Measurements from ENCODE around the gene CELSR1.

Gene CELSR1

GRCh38 chr22:46572911-46573780 is 35.7 kb upstream of the CELSR1 start:
- Histone ChIP-seq H3K9ac (ENCODE audit: low read depth, low read length) (no peak overlapping the region), H3K4me3 (ENCODE audit: low read length) (no peak overlapping the region), H3K4me1 (ENCODE audit: insufficient read depth, low read length) (peaks cover 6% of the 10 kb centered on the region), H3K27ac (ENCODE audit: low read length) (no peak overlapping the region), H3K36me3 (ENCODE audit: insufficient read depth, low read depth, low read length) (no peaks in the 10 kb centered on the region), H3K27me3 (ENCODE audit: insufficient read depth, low read length) (peaks cover 16% of the 10 kb centered on the region; the same call in 1 of the 2 replicates), H3K9me3 (ENCODE audit: insufficient read depth, low read depth, low read length) (peaks cover 11% of the 10 kb centered on the region; the same call in 1 of the 2 replicates)

- Histone ChIP-seq H3K4me3 (ENCODE audit: low read length) (no peak overlapping the region), H3K9ac (ENCODE audit: low read depth, low read length) (no peak overlapping the region), H3K4me1 (ENCODE audit: insufficient read depth, low read length) (peaks cover 6% of the 10 kb centered on the region), H3K27me3 (ENCODE audit: insufficient read depth, low read length) (peaks cover 10% of the 10 kb centered on the region; the same call in 1 of the 2 replicates), H3K9me3 (ENCODE audit: insufficient read depth, low read depth, low read length) (peaks cover 11% of the 10 kb centered on the region; the same call in 1 of the 2 replicates), H3K36me3 (ENCODE audit: insufficient read depth, low read depth, low read length) (no peaks in the 10 kb centered on the region), H3K27ac (ENCODE audit: low read length) (no peak overlapping the region)
Measured at GRCh38 chr22:46571642-46572250, 34.3 kb upstream of the CELSR1 start.

DNA sequence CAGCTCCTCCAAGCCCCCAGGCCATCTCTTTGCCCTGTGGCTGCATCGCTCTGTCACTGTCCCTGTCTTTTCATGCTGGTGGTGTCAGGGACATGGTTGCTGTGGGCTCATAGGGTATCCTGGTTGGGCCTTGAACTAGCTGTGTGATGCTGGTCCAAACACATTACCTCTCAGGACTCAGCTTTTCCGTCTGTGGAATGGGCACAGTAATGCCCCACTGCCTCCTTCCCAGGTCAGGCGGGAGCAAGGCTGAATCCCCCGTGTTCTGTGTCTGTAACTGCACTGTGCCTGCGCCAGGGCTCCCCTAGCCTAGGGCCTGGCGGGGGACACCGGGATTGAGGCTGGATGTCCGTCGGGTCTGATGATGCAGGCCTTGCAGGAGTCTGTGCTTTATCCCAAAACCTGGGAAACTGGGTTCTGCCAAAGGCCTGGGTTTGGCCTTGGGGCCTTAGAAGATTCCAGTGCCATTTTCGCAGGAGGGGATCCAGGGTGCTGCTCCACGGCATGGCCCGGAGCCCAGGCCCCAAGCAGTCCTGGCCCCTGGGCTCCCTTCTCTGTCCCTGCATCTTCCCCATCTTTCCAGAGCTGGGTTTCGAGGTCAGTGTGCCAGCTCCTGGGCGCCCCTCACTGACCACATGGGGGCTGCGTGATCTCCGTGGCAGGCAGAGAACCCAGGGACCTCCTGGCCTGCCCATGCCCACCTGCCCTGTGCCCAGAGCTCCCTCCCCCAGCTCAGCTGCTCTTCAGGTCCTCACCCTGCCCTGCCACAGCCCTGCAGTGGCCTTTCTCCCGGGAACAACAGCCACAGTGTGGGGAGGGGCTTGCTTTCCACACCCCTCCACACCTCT is 32.7 kb upstream of the CELSR1 start:
- H3K27me3 ChIP-seq (ENCODE audit: insufficient read depth, low read length), result no peaks in the 10 kb centered on the region
- H3K9me3 ChIP-seq (ENCODE audit: insufficient read depth, low read depth, low read length), result peaks cover 11% of the 10 kb centered on the region; the same call in 1 of the 2 replicates
- no peaks in the 10 kb centered on the region for H3K4me1 ChIP-seq (ENCODE audit: insufficient read depth, low read length)
- no peaks in the 10 kb centered on the region for H3K36me3 ChIP-seq (ENCODE audit: insufficient read depth, low read depth, low read length)
- H3K4me3 ChIP-seq (ENCODE audit: low read length), result no peak overlapping the region
- no peak overlapping the region for H3K27ac ChIP-seq (ENCODE audit: low read length)
- no peak overlapping the region for H3K9ac ChIP-seq (ENCODE audit: low read depth, low read length)

- no peaks in the 10 kb centered on the region; the same call in 1 of the 2 replicates for H3K4me1 ChIP-seq (ENCODE audit: insufficient read depth, low read length)
- H3K36me3 ChIP-seq (ENCODE audit: insufficient read depth, low read depth, low read length), result no peaks in the 10 kb centered on the region
- H3K27me3 ChIP-seq (ENCODE audit: insufficient read depth, low read length), result no peaks in the 10 kb centered on the region
- peaks cover 11% of the 10 kb centered on the region; the same call in 1 of the 2 replicates for H3K9me3 ChIP-seq (ENCODE audit: insufficient read depth, low read depth, low read length)
- no peak overlapping the region for H3K4me3 ChIP-seq (ENCODE audit: low read length)
- H3K9ac ChIP-seq (ENCODE audit: low read depth, low read length), result no peak overlapping the region
- no peak overlapping the region for H3K27ac ChIP-seq (ENCODE audit: low read length)
Measured at GRCh38 chr22:46569055-46569847, 31.8 kb upstream of the CELSR1 start.

DNA sequence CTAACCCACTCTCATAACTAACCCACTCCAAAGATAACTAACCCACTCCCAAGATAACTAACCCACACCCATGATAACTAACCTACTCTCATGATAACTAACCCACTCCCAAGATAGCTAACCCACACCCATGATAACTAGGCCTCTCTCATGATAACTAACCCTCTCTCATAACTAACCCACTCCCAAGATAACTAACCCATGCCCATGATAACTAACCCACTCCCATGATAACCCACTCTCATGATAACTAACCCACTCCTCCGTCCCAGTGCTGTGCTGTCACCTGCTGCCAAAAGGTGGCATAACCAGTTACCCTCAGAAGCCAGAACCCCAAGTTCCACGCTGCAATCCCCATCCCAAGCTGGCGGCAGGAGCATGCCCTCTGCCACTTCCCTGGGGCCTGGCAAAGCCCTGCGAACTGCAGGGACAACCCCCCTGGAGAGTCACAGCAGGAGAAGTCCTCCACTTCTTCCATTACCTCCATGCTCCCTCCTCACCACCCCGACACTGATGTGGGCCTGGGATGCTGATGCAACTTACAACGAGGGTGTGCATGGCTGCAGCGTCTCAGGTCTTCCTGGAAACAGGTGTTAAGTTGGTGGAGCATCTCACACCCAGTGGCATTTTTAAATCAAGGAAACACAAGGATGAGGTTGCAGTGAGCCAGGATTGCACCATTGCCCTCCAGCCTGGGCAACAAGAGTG is 30.8 kb upstream of the CELSR1 start:
- no peak overlapping the region for H3K9ac ChIP-seq (ENCODE audit: low read depth, low read length)
- H3K4me1 ChIP-seq (ENCODE audit: insufficient read depth, low read length), result no peaks in the 10 kb centered on the region; the same call in 1 of the 2 replicates
- peaks cover 11% of the 10 kb centered on the region; the same call in 1 of the 2 replicates for H3K9me3 ChIP-seq (ENCODE audit: insufficient read depth, low read depth, low read length)
- no peak overlapping the region for H3K4me3 ChIP-seq (ENCODE audit: low read length)
- H3K27ac ChIP-seq (ENCODE audit: low read length), result no peak overlapping the region
- H3K27me3 ChIP-seq (ENCODE audit: insufficient read depth, low read length), result no peaks in the 10 kb centered on the region
- no peaks in the 10 kb centered on the region for H3K36me3 ChIP-seq (ENCODE audit: insufficient read depth, low read depth, low read length)

DNA sequence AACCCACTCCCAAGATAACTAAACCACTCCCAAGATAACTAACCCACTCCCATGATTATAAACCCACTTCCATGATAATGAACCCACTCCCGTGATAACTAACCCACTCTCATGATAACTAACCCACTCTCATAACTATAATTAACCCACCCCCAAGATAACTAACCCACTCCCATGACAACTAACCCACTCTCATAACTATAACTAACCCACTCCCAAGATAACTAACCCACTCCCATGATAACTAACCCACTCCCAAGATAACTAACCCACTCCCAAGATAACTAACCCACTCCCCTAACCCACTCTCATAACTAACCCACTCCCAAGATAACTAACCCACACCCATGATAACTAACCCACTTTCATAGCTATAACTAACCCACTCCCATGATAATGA is 30.1 kb upstream of the CELSR1 start:
- Histone ChIP-seq H3K9me3 (ENCODE audit: insufficient read depth, low read depth, low read length) (peaks cover 11% of the 10 kb centered on the region; the same call in 1 of the 2 replicates), H3K36me3 (ENCODE audit: insufficient read depth, low read depth, low read length) (no peaks in the 10 kb centered on the region), H3K4me1 (ENCODE audit: insufficient read depth, low read length) (no peaks in the 10 kb centered on the region; the same call in 1 of the 2 replicates), H3K9ac (ENCODE audit: low read depth, low read length) (no peak overlapping the region), H3K4me3 (ENCODE audit: low read length) (no peak overlapping the region), H3K27ac (ENCODE audit: low read length) (no peak overlapping the region), H3K27me3 (ENCODE audit: insufficient read depth, low read length) (no peaks in the 10 kb centered on the region)

- no peaks in the 10 kb centered on the region for H3K9me3 ChIP-seq (ENCODE audit: insufficient read depth, low read depth, low read length)
- H3K27me3 ChIP-seq (ENCODE audit: insufficient read depth, low read length), result no peaks in the 10 kb centered on the region
- no peak overlapping the region for H3K4me3 ChIP-seq (ENCODE audit: low read length)
- no peaks in the 10 kb centered on the region for H3K36me3 ChIP-seq (ENCODE audit: insufficient read depth, low read depth, low read length)
- H3K9ac ChIP-seq (ENCODE audit: low read depth, low read length), result peak overlapping the region; percentile 12; the same call in 1 of the 2 replicates
- H3K4me1 ChIP-seq (ENCODE audit: insufficient read depth, low read length), result no peaks in the 10 kb centered on the region; the same call in 1 of the 2 replicates
- no peak overlapping the region for H3K27ac ChIP-seq (ENCODE audit: low read length)
Measured at GRCh38 chr22:46564084-46564714, 26.8 kb upstream of the CELSR1 start.

- no peaks in the 10 kb centered on the region for H3K9me3 ChIP-seq (ENCODE audit: insufficient read depth, low read depth, low read length)
- peak overlapping the region; percentile 12; the same call in 1 of the 2 replicates for H3K9ac ChIP-seq (ENCODE audit: low read depth, low read length)
- no peaks in the 10 kb centered on the region for H3K27me3 ChIP-seq (ENCODE audit: insufficient read depth, low read length)
- H3K4me1 ChIP-seq (ENCODE audit: insufficient read depth, low read length), result no peaks in the 10 kb centered on the region; the same call in 1 of the 2 replicates
- no peaks in the 10 kb centered on the region for H3K36me3 ChIP-seq (ENCODE audit: insufficient read depth, low read depth, low read length)
- H3K4me3 ChIP-seq (ENCODE audit: low read length), result no peak overlapping the region; the same call in 1 of the 2 replicates
- no peak overlapping the region for H3K27ac ChIP-seq (ENCODE audit: low read length)
Measured at GRCh38 chr22:46563381-46564083, 26.1 kb upstream of the CELSR1 start.

GRCh38 chr22:46561435-46561905 is 24.1 kb upstream of the CELSR1 start:
- H3K27ac ChIP-seq (ENCODE audit: low read length), result no peak overlapping the region
- peak overlapping the region; percentile 48; the same call in 1 of the 2 replicates for H3K4me3 ChIP-seq (ENCODE audit: low read length)
- no peaks in the 10 kb centered on the region for H3K27me3 ChIP-seq (ENCODE audit: insufficient read depth, low read length)
- H3K9ac ChIP-seq (ENCODE audit: low read depth, low read length), result no peak overlapping the region
- H3K36me3 ChIP-seq (ENCODE audit: insufficient read depth, low read depth, low read length), result no peaks in the 10 kb centered on the region
- no peaks in the 10 kb centered on the region; the same call in 1 of the 2 replicates for H3K4me1 ChIP-seq (ENCODE audit: insufficient read depth, low read length)
- H3K9me3 ChIP-seq (ENCODE audit: insufficient read depth, low read depth, low read length), result peaks cover 6% of the 10 kb centered on the region; the same call in 1 of the 2 replicates
